SK-N-SH (cell line): ENCODE results near the gene MRPS27. TPM values are rescaled to one million over a fixed set of nuclear protein-coding genes. Genes with fewer than 3 reads are reported as not detected.

Experiments
- CTCF ChIA-PET: fragments of 300-600, 350-600 bp; formaldehyde crosslinking; extraction: SDS; loops from one replicate; lab custom pipeline; 2021; lab: Yijun Ruan, JAX
- POLR2A ChIA-PET: fragments of 350-600 bp; sonication (Branson Sonifier 250); formaldehyde crosslinking; extraction: SDS; loops from one replicate; lab custom pipeline; 2020; ENCODE audit warnings: antibody characterized with exemption, inconsistent platforms; lab: Yijun Ruan, JAX
- DNase-seq: peaks from one replicate; pipeline ENCODE4 v3.0.0; 2012
- H2AFZ ChIP-seq: fragments of 200-600 bp; sonication (generic); 2 replicates; pipeline ENCODE4 v1.8.1; 2016; ENCODE audit warnings: antibody characterized with exemption, mild to moderate bottlenecking, low read depth
- H3F3A ChIP-seq: fragments of 200-600 bp; sonication (generic); replicated peaks from 2 replicates; pipeline ENCODE3; 2016; ENCODE audit warnings: antibody characterized with exemption, mild to moderate bottlenecking; ENCODE audit not compliant: insufficient read depth
- H3K27ac ChIP-seq, 2 experiments: fragments of 200-500 bp in 1 of 2; fragments of 200-600 bp in 1 of 2; sonication (Bioruptor generic) in 1 of 2; sonication (generic), shearing (Covaris generic) in 1 of 2; 2 replicates each; pipeline versions ENCODE4 v1.5.1 to v1.6.1; 2014 to 2016; ENCODE audit warnings: low read depth in 2 of 2, inconsistent platforms in 1 of 2, low read length in 1 of 2, mild to moderate bottlenecking in 1 of 2, mixed read lengths in 1 of 2
- H3K27me3 ChIP-seq: fragments of 200-600 bp; sonication (generic), shearing (Covaris generic); 2 replicates; pipeline ENCODE4 v1.6.1; 2016; ENCODE audit warnings: mixed run types; ENCODE audit not compliant: insufficient read depth
- H3K36me3 ChIP-seq, 2 experiments: fragments of 200-500 bp in 1 of 2; fragments of 200-600 bp in 1 of 2; sonication (Bioruptor generic) in 1 of 2; sonication (generic) in 1 of 2; replicated peaks in 1 of 2; 2 replicates each; pipeline versions ENCODE3 to v1.5.1; 2014 to 2016; ENCODE audit warnings: low read length in 1 of 2, mild to moderate bottlenecking in 1 of 2; ENCODE audit not compliant: insufficient read depth in 2 of 2, control insufficient read depth in 1 of 2
- H3K4me1 ChIP-seq, 2 experiments: fragments of 200-500 bp in 1 of 2; fragments of 200-600 bp in 1 of 2; sonication (Bioruptor generic) in 1 of 2; sonication (generic), shearing (Covaris generic) in 1 of 2; 2 replicates each; pipeline versions ENCODE4 v1.5.1 to v1.6.1; 2014 to 2016; ENCODE audit warnings: low read depth in 1 of 2, low read length in 1 of 2, mixed run types in 1 of 2; ENCODE audit not compliant: insufficient read depth in 2 of 2, control insufficient read depth in 1 of 2
- H3K4me2 ChIP-seq: fragments of 200-600 bp; sonication (generic), shearing (Covaris generic); 2 replicates; pipeline ENCODE4 v1.6.1; 2017; ENCODE audit warnings: mixed run types
- H3K4me3 ChIP-seq, 2 experiments: fragments of 200-500 bp in 1 of 2; fragments of 200-600 bp in 1 of 2; sonication (Bioruptor generic) in 1 of 2; sonication (generic), shearing (Covaris generic) in 1 of 2; 2 replicates each; pipeline versions ENCODE4 v1.5.1 to v1.8.1; 2014 to 2016; ENCODE audit warnings: low read depth in 2 of 2, inconsistent platforms in 1 of 2, low read length in 1 of 2, mild to moderate bottlenecking in 1 of 2, mixed read lengths in 1 of 2, moderate library complexity in 1 of 2
- H3K79me2 ChIP-seq: fragments of 200-600 bp; sonication (generic); 2 replicates; pipeline ENCODE4 v1.8.1; 2017; ENCODE audit warnings: mild to moderate bottlenecking; ENCODE audit not compliant: insufficient read depth
- H3K9ac ChIP-seq: fragments of 200-600 bp; sonication (generic); 2 replicates; pipeline ENCODE4 v1.6.1; 2017; ENCODE audit warnings: mixed run types
- H3K9me2 ChIP-seq: fragments of 200-600 bp; sonication (generic); 2 replicates; pipeline ENCODE4 v1.6.1; 2017; ENCODE audit warnings: mixed run types
- H3K9me3 ChIP-seq: fragments of 200-600 bp; sonication (generic); 2 replicates; pipeline ENCODE4 v1.6.1; 2017; ENCODE audit warnings: mixed run types, mild to moderate bottlenecking, moderate library complexity
- H4K20me1 ChIP-seq: fragments of 200-600 bp; sonication (generic); 2 replicates; pipeline ENCODE4 v1.6.1; 2017; ENCODE audit warnings: mild to moderate bottlenecking, mixed run types; ENCODE audit not compliant: insufficient read depth
- CHD2 ChIP-seq: fragments of 150-350 bp; IDR thresholded peaks from 2 replicates; pipeline ENCODE4 v1.6.1; 2018; ENCODE audit warnings: low read length; ENCODE audit not compliant: partially characterized antibody
- EP300 ChIP-seq, 2 experiments: IDR thresholded peaks; 2 replicates each; pipeline versions ENCODE4 v1.4.0 to v1.6.1; 2012; ENCODE audit warnings: borderline replicate concordance in 1 of 2, low read depth in 1 of 2, low read length in 1 of 2
- FOXJ3 ChIP-seq: sonication (generic); formaldehyde crosslinking; IDR thresholded peaks from 2 replicates; pipeline ENCODE4 v1.5.1; 2020; ENCODE audit warnings: mild to moderate bottlenecking, missing genetic modification reagents
- GABPA ChIP-seq: IDR thresholded peaks from 2 replicates; pipeline ENCODE4 v1.4.0; 2012; ENCODE audit warnings: low read depth, mild to moderate bottlenecking
- GATA2 ChIP-seq: sonication (generic); formaldehyde crosslinking; IDR thresholded peaks from 2 replicates; pipeline ENCODE4 v1.5.0; 2020; ENCODE audit warnings: mild to moderate bottlenecking, missing genetic modification reagents
- MXI1 ChIP-seq: IDR thresholded peaks from 2 replicates; pipeline ENCODE4 v1.6.1; 2012; ENCODE audit warnings: mild to moderate bottlenecking, low read depth, low read length, improper control_type of control experiment
- NFIC ChIP-seq: IDR thresholded peaks from 2 replicates; pipeline ENCODE4 v1.4.0; 2012; ENCODE audit warnings: borderline replicate concordance
- PBX3 ChIP-seq: IDR thresholded peaks from 2 replicates; pipeline ENCODE4; 2012
- POLR2AphosphoS5 ChIP-seq: IDR thresholded peaks from 2 replicates; pipeline ENCODE4 v1.6.1; 2012; ENCODE audit warnings: low read depth, low read length
- RAD21 ChIP-seq: IDR thresholded peaks from 2 replicates; pipeline ENCODE4 v1.6.1; 2012; ENCODE audit warnings: mild to moderate bottlenecking, low read length
- SIN3A ChIP-seq: IDR thresholded peaks from 2 replicates; pipeline ENCODE4 v1.6.1; 2012; ENCODE audit warnings: low read depth, mild to moderate bottlenecking, low read length, moderate library complexity, borderline replicate concordance
- SMC3 ChIP-seq: IDR thresholded peaks from 2 replicates; pipeline ENCODE4 v1.6.1; 2012; ENCODE audit warnings: low read depth, low read length, improper control_type of control experiment
- TCF12 ChIP-seq: IDR thresholded peaks from 2 replicates; pipeline ENCODE4 v1.4.0; 2012
- TEAD4 ChIP-seq: IDR thresholded peaks from 2 replicates; pipeline ENCODE4 v1.4.0; 2012; ENCODE audit warnings: mild to moderate bottlenecking, borderline replicate concordance; ENCODE audit not compliant: insufficient read depth
- YY1 ChIP-seq: IDR thresholded peaks from 2 replicates; pipeline ENCODE4 v1.4.0; 2012; ENCODE audit warnings: low read depth, mild to moderate bottlenecking
- ZBTB33 ChIP-seq: IDR thresholded peaks from 2 replicates; pipeline ENCODE4 v1.4.0; 2012; ENCODE audit warnings: low read depth, borderline replicate concordance
- WGBS: methylation state at CpG from one replicate; pipeline ENCODE4 v1.1.6; 2017; ENCODE audit warnings: low lambda C conversion rate; 5-methylcytosine and 5-hydroxymethylcytosine counted together
- polyA plus RNA-seq, 3 experiments: library from polyadenylated mRNA; depleted of rRNA; stranded (reverse); fragments of >200 nt; gene quantifications; 2 replicates each; pipeline ENCODE4 v1.2.3, GENCODE V29; 2012
- TF ChIP-seq, protein P1 (sequence below): fragments of 150-350 bp; IDR thresholded peaks from 2 replicates; pipeline ENCODE4 v1.6.1; 2016; ENCODE audit warnings: mild to moderate bottlenecking, low read depth, low read length
- TF ChIP-seq, protein P2 (sequence below): fragments of 200-600 bp; sonication (generic); IDR thresholded peaks from 2 replicates; pipeline ENCODE4 v1.6.1; 2017; ENCODE audit warnings: antibody characterized with exemption, mild to moderate bottlenecking, moderate library complexity

MRPS27 gene
- polyA plus RNA-seq, 1 of the 3 experiments (the other 2 are of a cell fraction) = 37.5 TPM

- Histone ChIP-seq H3K4me1 (peaks cover 33% of the 10 kb centered on the region in 2 experiments), H3K79me2 (peaks cover 16% of the 10 kb centered on the region; the same call in 1 of the 2 replicates), H3K9ac (no peak overlapping the region), H3K27ac (peak overlapping the region; percentile 88 to 90; a peak in 3 of 4 replicates), H3K4me2 (no peak overlapping the region), H3K27me3 (no peaks in the 10 kb centered on the region), H3K9me2 (no peaks in the 10 kb centered on the region), H4K20me1 (no peaks in the 10 kb centered on the region), H2AFZ (no peak overlapping the region), H3K36me3 (peaks cover 3 to 33% of the 10 kb centered on the region in 2 experiments), H3F3A (peaks cover 33% of the 10 kb centered on the region), H3K4me3 (no peak overlapping the region; a peak in 1 of 4 replicates), H3K9me3 (no peaks in the 10 kb centered on the region)
- peak; percentile 31 for TF ChIP-seq TCF12
- TF ChIP-seq SMC3 = peak; percentile 29
- TF ChIP-seq FOXJ3 (CRISPR knock-in tag) = peak; percentile 40; the same call in 1 of the 2 replicates
- TF ChIP-seq GATA2 (CRISPR knock-in tag) = peak; percentile 71
- TF ChIP-seq GABPA = no peak
- TF ChIP-seq NFIC = no peak
- peak in 1 of 2 experiments; percentile 81; a peak in 2 of 4 replicates for TF ChIP-seq EP300 (IDR thresholded peaks at IDR 0.05; ENCODE audit: borderline replicate concordance in 1 of 2, low read depth in 1 of 2, low read length in 1 of 2)
- peak; percentile 15 for TF ChIP-seq CHD2
- TF ChIP-seq, protein P1, sequence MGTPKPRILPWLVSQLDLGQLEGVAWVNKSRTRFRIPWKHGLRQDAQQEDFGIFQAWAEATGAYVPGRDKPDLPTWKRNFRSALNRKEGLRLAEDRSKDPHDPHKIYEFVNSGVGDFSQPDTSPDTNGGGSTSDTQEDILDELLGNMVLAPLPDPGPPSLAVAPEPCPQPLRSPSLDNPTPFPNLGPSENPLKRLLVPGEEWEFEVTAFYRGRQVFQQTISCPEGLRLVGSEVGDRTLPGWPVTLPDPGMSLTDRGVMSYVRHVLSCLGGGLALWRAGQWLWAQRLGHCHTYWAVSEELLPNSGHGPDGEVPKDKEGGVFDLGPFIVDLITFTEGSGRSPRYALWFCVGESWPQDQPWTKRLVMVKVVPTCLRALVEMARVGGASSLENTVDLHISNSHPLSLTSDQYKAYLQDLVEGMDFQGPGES = no peak
- TF ChIP-seq, protein P2, sequence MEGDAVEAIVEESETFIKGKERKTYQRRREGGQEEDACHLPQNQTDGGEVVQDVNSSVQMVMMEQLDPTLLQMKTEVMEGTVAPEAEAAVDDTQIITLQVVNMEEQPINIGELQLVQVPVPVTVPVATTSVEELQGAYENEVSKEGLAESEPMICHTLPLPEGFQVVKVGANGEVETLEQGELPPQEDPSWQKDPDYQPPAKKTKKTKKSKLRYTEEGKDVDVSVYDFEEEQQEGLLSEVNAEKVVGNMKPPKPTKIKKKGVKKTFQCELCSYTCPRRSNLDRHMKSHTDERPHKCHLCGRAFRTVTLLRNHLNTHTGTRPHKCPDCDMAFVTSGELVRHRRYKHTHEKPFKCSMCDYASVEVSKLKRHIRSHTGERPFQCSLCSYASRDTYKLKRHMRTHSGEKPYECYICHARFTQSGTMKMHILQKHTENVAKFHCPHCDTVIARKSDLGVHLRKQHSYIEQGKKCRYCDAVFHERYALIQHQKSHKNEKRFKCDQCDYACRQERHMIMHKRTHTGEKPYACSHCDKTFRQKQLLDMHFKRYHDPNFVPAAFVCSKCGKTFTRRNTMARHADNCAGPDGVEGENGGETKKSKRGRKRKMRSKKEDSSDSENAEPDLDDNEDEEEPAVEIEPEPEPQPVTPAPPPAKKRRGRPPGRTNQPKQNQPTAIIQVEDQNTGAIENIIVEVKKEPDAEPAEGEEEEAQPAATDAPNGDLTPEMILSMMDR = peak; percentile 75
- peak; percentile 54 for TF ChIP-seq RAD21
- 63% methylated on average over 2 of the region's 2 CpGs for whole genome bisulfite sequencing
- DNase-seq = peak; percentile 37
- CTCF ChIA-PET = interaction anchor here (0.7 to 4.1 kb wide), 20 partner anchors 8 to 509 kb away, joined by 3 to 23 read pairs (median 4); no protein-coding TSS in a partner anchor
- POLR2A ChIA-PET = interaction anchor here (1.2 kb wide), 1 partner anchor 28 kb away, joined by 4 read pairs; no protein-coding TSS in a partner anchor
Measured at GRCh38 chr5:72280581-72281069, 39.4 kb downstream of the MRPS27 start.

- DNase-seq = no peak
- H3K9me2 ChIP-seq = no peaks in the 10 kb centered on the region
- TF ChIP-seq PBX3 (no peak), MXI1 (no peak), TEAD4 (no peak), YY1 (no peak), SIN3A (no peak), EP300 (IDR thresholded peaks at IDR 0.05; ENCODE audit: borderline replicate concordance in 1 of 2, low read depth in 1 of 2, low read length in 1 of 2) (no peak), ZBTB33 (no peak), POLR2AphosphoS5 (no peak)
- no peaks in the 10 kb centered on the region for H3K9me3 ChIP-seq
- H3K79me2 ChIP-seq = peaks cover 33% of the 10 kb centered on the region; the same call in 1 of the 2 replicates
- no peaks in the 10 kb centered on the region for H3K27me3 ChIP-seq
- peaks cover 3 to 43% of the 10 kb centered on the region in 2 experiments for H3K36me3 ChIP-seq
- H3K4me1 ChIP-seq = peaks cover 10 to 11% of the 10 kb centered on the region in 2 experiments; a peak in 3 of 4 replicates
- peaks cover 6% of the 10 kb centered on the region for H3F3A ChIP-seq
- H3K4me2 ChIP-seq = no peak overlapping the region
- no peak overlapping the region for H3K27ac ChIP-seq
- POLR2A ChIA-PET = no interaction called here
- no peak overlapping the region for H3K9ac ChIP-seq
- H3K4me3 ChIP-seq = no peak overlapping the region
- no peaks in the 10 kb centered on the region for H4K20me1 ChIP-seq
- CTCF ChIA-PET = interaction anchor here (1.1 to 1.2 kb wide), 2 partner anchors 31 to 166 kb away, joined by 3 to 4 read pairs; no protein-coding TSS in a partner anchor
- H2AFZ ChIP-seq = no peak overlapping the region
- 97% methylated on average over 3 of the region's 3 CpGs for WGBS
Measured at GRCh38 chr5:72276219-72276752, 43.8 kb downstream of the MRPS27 start.
